NCI-H748 treated with DMSO at 0.1 percent for 48 hours (cell line): ENCODE results near the gene ULK1.
A peak's percentile ranks its signal among the peaks of the same experiment; 100 is the strongest.
"Not testable (repeated sequence)": the region's sequence is repeated elsewhere in the genome, so short reads cannot be mapped to it uniquely, and the experiment has no call there.

Experiments
- DNase-seq: peaks from one replicate; lab custom pipeline; 2025; lab: John Stamatoyannopoulos, UW

ULK1 gene

GRCh38 chr12:131943389-131943788, 49.0 kb downstream of the ULK1 start:
- DNase-seq = no peak

DNA sequence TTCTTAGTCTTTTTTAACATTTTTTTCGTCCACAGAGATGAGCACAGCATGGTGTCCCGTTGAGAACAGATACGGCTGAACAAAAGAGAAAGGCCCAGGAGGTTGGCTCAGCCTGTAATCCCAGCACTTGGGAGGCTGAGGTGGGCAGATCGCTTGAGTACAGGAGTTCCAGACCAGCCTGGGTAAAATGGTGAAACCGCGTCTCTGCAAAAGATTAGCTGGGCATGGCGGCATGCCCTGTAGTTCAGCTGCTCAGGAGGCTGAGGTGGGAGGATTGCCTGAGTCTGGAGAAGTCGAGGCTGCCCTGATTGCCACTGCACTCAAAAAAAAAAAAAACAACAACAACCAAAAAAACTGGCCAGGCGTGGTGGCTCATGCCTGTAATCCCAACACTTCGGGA, 49.5 kb downstream of the ULK1 start:
- DNase-seq = no peak

- DNase-seq = no peak
Observed at GRCh38 chr12:131944601-131945251, 50.3 kb downstream of the ULK1 start.

GRCh38 chr12:131946757-131947156, 52.3 kb downstream of the ULK1 start:
- no peak for DNase-seq

DNA sequence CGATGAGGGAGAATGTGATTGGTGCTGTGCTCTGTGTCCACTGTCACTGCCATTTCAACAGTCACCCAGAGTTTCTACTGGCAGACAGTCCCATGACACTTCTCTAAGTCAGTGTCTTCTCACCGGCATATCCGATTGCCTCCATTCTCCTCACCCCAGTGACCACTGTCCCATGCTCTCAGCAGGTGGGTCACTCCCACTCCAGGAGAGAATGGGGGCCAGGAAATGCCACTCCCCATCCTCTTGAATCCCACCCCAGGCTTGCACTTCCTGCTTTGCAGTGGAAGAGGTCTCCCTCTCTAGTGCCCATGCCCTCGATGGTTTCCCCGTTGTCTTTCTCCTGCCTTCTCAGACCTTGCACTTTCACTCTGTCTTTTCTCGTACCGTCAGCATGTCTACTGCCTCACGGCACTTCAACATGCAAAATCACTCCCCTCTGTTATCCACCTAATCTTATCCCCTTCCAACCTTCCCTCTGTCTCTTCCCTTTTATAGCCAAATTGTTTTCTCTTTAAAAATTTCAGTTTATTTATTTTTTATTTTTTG, 53.1 kb downstream of the ULK1 start:
- no peak for DNase-seq

DNA sequence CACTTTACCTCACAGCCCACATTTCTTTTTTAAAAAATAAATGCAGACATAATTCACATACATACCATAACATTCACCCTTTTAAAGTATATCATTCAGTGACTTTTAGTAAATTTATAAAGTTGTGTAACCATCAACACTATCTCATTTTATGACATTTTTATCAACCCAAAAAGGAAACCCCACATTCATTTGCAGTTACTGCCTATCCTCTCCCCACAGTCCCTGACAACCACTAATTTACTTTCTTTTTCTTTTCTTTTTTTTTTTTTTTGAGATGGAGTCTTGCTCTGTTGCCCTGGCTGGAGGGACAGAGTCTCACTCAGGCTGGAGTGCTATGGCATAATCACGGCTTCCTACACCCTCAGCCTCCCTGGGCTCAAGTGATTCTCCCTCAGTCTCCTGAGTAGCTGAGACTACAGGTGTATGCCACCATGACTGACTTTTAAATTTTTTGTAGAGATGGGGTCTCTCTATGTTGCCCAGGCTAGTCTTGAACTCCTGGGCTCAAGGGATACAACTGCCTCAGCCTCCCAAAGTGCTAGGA, 53.8 kb downstream of the ULK1 start:
- DNase-seq = no peak

DNA sequence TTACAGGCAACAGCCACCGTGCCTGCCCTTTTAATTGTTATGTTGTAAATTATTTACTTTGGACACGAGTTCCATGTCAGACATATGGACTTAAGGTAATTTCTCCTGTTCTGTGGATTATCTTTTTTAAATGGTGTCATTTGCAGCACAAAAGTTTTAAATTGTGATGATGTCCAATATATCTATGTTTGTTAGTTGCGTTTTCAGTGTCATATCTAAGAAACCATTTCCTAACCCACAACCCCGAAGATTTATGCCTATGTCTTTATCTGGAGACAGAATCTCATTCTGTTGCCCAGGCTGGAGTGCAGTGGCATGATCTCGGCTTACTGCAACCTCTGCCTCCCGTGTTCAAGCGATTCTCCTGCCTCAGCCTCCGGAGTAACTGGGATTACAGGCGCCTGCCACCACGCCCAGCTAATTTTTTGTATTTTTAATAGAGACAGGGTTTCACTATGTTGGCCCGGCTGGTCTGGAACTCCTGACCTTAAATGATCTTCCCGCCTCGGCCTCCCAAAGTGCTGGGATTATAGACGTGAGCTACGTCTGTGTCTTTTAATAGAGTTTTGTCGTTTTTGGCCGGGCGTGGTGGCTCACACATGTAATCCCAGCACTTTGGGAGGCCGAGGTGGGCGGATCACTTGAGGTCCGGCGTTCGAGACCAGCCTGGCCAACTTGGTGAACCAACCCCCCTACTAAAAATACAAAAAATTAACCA, 54.5 kb downstream of the ULK1 start:
- not testable (repeated sequence) for DNase-seq

DNA sequence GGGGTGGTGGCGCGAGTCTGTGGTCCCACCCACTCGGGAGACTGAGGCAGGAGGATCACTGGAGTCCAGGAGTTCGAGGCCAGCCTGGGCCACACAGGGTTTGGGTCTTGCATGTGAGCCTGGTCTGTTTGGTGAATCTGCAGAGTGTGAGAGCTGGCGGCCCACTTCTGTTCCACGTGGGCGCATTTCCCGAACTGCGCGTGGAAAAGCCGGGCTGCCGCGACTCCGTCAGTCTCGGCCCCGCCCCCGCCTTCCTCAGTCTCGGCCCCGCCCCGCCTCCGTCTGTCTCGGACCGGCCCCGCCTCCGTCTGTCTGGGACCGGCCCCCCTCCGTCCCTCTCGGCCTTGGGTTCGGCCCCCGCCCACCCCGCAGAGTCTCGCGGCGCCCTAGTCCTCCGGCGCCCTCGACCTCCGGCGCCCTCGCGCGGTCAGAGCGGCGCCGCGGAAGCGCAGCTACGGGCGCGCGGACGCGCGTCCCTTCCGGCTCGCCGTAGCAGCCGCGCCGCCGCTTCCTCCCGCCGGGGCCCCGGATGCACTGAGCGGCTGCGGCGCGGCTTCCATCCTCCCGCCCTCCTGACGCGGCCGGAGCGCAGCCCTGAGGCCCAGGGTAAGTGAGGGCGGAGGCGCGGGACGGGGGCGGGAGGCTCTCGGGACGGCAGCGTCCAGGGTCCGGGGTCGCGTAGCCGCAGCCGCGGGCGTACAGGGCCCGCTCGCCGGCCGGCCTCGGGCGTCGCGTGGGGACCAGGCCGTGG, 55.2 kb downstream of the ULK1 start, which contains the start of gene EP400:
TSS of gene EP400 (plus strand) at position 512 of the 751 bp plus-strand sequence. CDS start 10,678 bp downstream, outside the sequence.
- peak; percentile 55 for DNase-seq

- DNase-seq = no peak
Observed at GRCh38 chr12:131950182-131950913, 55.9 kb downstream of the ULK1 start.

DNA sequence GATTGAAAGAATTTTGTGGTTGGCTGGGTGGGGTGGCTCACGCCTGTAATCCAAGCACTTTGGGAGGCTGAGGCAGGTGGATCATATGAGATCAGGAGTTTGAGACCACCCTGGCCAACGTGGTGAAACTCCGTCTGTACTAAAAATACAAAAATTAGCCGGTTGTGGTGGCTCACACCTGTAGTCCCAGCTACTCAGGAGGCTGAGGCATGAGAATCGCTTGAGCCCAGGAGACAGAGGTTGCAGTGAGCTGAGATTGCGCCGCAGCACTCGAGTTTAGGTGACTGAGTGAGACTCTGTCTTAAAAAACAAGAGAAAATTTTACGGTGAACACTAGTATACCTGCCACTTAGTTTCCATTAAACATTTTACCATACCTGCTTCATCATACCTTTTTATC, 59.4 kb downstream of the ULK1 start:
- DNase-seq = not testable (repeated sequence)

- DNase-seq = not testable (repeated sequence)
Observed at GRCh38 chr12:131954460-131954859, 60.0 kb downstream of the ULK1 start.

DNA sequence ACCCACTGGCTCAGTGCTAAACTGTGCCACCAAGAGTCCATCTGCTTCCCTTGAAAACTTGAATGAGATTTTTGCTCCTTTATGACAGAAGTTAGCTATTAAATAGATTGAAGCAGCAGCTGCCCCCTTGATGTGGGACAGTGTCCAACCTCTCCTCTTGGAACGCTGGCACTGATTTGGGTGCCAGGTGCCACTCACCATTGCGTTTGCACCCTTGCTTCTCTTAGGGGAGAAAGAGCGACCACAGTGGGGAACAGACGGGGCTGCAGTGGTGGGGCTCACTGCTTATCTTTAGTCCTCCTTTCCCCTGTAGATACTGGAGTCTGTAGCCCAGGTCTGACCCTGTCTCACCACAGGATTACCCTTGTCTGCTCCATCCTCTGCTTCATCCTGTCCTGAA, 64.7 kb downstream of the ULK1 start:
- DNase-seq = no peak

DNA sequence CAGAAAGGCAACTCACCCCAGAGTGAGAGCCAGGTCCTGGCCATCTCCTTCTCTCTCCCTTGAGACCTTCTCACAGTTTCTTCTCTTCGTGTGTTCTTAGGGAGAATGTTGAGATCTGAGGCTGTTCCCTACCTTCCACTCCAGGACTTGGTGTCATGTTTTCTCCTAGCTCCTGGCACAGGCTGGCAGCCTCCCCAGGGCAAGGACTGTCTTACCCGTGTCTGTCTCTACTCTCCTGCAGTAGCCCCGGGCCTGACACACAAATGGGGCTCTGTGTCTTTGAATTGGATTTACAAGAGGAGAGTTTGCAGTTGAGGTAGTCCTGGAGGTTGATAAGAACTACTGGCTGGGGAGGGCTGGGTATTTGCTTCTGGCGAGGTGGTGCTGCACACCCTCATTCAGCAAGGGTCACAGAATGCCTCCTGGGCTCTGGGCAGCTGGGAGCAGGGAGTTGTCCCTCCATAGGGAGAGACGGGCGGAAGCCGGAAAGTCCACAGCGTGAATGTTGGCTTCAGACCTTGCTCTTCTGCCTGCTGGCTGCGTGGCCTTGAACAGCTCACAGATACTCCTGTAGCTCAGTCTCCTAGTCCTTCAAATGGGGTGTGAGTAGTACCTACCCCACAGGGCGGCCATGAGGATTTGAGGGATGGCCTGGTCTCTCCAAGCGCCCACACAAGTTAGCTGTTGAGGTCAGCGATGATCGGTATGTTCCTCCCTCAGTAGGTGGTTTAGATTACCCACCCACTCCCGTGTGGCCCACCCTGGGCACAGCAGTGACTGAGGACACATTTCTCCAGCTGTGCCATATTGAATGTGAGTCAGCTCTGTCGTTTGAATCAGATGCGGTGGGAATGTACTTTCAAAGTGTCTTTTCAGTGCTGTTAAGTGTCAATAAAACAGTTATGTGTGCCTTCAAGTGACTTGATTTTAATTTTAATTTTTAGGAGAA, 65.5 kb downstream of the ULK1 start:
- no peak for DNase-seq

- not testable (repeated sequence) for DNase-seq
Observed at GRCh38 chr12:131960590-131961325, 66.3 kb downstream of the ULK1 start.

DNA sequence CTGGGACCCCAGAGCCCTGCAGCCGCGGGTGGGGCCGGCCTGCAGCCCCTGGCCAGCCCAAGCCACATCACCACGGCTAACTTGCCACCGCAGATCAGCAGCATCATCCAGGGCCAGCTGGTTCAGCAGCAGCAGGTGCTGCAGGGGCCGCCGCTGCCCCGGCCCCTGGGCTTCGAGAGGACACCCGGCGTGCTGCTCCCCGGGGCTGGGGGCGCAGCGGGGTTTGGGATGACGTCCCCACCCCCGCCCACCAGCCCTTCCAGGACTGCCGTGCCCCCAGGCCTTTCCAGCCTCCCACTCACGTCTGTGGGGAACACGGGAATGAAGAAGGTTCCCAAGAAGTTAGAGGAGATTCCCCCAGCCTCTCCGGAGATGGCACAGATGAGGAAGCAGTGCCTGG, 66.9 kb downstream of the ULK1 start:
- not testable (repeated sequence) for DNase-seq

- DNase-seq = no peak
Observed at GRCh38 chr12:131962069-131962468, 67.6 kb downstream of the ULK1 start.

DNA sequence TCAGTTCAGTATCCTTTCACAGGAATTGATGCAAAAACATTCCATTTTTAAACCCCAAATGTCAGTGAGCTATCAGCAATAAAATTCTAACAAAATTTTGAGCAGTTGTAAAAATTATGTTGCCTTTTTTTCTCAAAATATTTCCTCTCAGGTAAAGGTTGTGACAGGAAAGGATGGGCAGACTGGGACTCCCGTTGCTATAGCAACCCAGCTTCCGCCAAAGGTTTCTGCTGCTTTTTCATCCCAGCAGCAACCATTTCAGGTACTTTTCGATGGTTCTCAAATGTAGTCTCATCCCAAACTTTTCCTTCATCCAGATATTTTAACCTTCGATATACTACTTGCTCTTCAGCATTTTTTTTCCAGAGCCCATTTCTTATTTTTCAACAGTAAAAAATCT, 69.0 kb downstream of the ULK1 start:
- DNase-seq = no peak

DNA sequence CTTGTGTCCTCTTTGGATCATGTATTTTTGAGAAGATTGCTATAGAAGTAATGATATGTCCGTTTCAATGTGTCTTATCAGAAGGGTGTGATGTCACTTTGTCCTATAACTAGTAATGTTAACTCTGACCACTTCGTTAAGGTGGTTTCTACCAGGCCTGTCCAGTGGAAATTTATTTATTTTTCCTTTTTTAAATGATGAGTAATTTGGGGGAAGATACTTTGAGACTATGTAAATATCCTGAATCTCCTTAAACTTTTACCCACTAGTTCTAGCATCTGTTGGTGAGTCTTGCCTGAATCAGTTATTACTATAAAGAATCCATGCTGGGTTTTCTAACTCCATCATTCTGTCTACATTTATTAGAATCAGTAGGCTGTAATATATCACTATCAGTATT, 70.7 kb downstream of the ULK1 start:
- DNase-seq = no peak

DNA sequence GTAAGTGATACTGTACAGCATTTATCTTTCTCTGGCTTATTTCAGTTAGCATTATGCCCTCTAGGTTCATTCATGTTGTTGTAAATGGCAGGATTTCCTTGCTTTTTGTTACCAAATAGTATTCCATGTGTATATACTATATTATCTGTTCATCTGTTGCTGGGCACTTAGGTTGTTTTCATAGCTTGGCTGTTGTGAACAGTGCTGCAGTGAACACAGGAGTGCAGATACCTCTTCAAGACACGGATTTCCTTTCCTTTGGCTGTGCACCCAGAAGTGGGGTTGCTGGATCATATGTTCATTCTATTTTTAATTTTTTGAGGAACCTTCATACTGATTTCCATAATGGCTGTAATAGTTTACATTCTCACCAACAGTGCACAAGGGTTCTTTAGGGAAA, 76.8 kb downstream of the ULK1 start:
- no peak for DNase-seq
